GM20000 (cell line): ENCODE measurements around the gene GIT2.
"Not testable (repeated sequence)": the region's sequence is repeated elsewhere in the genome, so short reads cannot be mapped to it uniquely, and the experiment has no call there.

Experiments used
- DNase-seq: peaks from one replicate; pipeline ENCODE4 v3.0.0; 2012; ENCODE audit warnings: low spot score
- CTCF ChIP-seq: IDR thresholded peaks from 2 replicates; pipeline ENCODE4 v1.5.1; 2012; ENCODE audit warnings: mild to moderate bottlenecking, control low read depth; ENCODE audit errors: extremely low read depth, missing control alignments

Gene GIT2

GRCh38 chr12:109934026-109934425 is 62.1 kb downstream of the GIT2 start:
- TF ChIP-seq CTCF, result no peak
- DNase-seq, result no peak

GRCh38 chr12:109932878-109933503 is 63.2 kb downstream of the GIT2 start:
- no peak for DNase-seq
- no peak for TF ChIP-seq CTCF

GRCh38 chr12:109931143-109931542 is 65.0 kb downstream of the GIT2 start:
- DNase-seq, result no peak
- TF ChIP-seq CTCF, result no peak

DNA sequence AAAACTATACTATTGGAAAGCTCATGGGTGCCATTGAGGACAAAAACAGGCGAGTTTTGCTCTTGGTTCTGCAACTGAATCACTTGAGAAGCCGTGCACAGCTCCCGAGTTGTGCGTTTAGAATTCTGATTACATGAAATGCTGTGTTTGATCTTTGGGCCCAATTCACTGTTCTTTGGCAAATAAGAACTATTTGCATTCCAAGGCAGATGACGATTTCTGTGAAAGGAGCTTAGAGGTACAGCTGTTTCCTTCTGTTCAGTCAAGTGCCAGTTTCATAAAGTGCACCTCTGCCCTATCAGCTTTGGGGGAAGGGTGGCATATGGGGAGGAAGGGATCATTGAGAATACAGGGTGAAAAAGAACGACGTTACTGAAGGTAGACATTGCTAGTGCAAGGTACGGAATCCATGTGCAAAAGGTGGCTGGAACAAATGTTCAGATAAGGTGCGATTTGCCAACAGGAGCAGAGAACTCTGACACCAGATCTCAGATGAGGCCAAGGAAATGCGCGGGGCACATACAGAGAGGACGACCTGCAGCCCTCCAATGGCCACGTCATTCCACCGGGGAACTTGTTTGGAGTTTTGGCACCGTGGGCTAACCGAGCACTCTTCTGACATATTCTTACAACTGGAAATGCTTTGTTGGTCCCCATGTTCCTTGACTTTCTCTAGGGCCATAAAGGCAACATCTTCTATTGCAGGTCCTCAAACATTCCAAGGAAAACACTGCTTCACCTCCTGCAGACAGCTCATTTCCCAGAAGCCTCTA is 66.0 kb downstream of the GIT2 start:
- no peak for TF ChIP-seq CTCF
- DNase-seq, result no peak

- not testable (repeated sequence) for DNase-seq
Measured at GRCh38 chr12:109929326-109929725, 66.8 kb downstream of the GIT2 start.

- DNase-seq, result no peak
- no peak for TF ChIP-seq CTCF
Measured at GRCh38 chr12:109928058-109928656, 68.0 kb downstream of the GIT2 start.

DNA sequence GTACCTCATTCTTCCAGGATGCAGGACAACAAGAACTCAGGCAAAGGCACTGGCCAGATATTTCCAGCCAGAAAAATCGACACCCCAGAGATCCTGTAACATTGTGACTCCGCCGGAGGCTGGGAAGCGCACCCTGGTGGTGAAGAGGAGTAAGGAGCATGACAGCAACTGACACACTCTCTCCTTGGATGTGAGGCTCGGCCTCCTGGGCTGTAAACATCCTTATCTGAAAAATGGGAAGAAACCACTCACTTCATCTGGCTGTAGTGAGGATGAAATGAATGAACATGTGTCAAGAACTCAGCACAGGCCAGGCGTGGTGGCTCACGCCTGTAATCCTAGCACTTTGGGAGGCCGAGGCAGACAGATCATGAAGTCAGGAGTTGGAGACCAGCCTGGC is 68.5 kb downstream of the GIT2 start:
- no peak for TF ChIP-seq CTCF
- peak; percentile 54 for DNase-seq
